NCI-H146 treated with DMSO at 0.1 percent for 48 hours (cell line): ENCODE measurements around the gene DIS3L2.
"Not testable (repeated sequence)": the region's sequence is repeated elsewhere in the genome, so short reads cannot be mapped to it uniquely, and the experiment has no call there.

Experiments
- DNase-seq: peaks from one replicate; lab custom pipeline; 2025; ENCODE audit not compliant: unreplicated experiment; lab: John Stamatoyannopoulos, UW

The DIS3L2 gene

DNA sequence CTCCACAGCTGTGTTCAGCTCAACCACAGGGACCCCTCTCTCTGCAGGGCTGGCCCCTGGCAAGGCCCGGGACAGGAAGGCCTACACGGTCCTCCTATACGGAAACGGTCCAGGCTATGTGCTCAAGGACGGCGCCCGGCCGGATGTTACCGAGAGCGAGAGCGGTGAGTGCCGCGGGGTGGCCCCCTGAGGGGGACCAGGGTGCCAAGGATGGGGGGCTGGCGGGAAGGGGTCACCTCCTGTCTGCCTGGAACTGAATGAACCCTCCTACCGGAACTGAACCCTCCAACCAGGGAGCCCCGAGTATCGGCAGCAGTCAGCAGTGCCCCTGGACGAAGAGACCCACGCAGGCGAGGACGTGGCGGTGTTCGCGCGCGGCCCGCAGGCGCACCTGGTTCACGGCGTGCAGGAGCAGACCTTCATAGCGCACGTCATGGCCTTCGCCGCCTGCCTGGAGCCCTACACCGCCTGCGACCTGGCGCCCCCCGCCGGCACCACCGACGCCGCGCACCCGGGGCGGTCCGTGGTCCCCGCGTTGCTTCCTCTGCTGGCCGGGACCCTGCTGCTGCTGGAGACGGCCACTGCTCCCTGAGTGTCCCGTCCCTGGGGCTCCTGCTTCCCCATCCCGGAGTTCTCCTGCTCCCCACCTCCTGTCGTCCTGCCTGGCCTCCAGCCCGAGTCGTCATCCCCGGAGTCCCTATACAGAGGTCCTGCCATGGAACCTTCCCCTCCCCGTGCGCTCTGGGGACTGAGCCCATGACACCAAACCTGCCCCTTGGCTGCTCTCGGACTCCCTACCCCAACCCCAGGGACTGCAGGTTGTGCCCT is 419.9 kb downstream of the DIS3L2 start:
- not testable (repeated sequence) for DNase-seq

DNA sequence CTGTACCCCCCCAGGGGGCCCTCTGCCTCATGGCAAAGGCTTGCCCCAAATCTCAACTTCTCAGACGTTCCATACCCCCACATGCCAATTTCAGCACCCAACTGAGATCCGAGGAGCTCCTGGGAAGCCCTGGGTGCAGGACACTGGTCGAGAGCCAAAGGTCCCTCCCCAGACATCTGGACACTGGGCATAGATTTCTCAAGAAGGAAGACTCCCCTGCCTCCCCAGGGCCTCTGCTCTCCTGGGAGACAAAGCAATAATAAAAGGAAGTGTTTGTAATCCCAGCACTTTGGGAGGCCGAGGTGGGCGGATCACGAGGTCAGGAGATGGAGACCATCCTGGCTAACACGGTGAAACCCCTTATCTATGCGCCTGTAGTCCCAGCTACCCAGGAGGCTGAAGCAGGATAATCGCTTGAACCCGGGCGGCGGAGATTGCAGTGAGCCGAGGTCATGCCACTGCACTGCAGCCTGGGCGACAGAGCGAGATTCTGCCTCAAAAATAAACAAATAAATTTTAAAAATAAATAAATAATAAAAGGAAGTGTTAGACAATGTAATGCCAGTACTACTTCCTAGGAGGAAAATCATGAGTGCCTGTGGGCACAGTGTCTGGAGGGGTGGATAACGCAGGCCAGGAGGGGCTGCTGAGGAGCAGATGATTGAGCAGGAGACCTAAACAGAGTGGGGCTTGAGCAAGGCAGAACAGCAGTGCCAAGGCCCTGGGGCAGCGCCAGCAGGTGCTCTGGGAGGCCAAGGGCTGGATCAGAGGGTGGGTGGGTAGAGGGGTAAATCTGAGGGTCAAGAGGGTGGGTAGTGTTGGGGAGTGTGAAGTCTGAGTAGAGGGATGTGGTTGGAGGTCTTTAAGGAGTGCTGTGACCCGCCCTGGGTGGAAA is 421.1 kb downstream of the DIS3L2 start:
- DNase-seq, result no peak

DNA sequence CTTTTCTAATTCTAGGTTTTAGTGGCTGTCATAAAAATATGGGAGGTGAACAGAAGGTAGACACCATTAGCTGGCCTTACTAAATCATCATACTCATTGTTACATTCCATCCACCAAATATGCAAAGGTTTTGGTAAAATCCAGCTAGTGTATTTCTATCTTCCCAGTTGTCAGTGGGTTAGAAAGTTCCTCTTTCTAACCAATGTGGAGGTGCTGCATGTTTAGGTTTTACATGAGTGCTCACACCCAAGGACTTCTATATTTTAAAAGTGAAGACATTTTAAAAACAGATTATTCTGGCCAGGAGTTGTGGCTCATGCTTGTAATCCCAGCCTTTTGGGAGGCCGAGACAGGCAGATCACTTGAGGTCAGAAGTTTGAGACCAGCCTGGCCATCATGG is 423.0 kb downstream of the DIS3L2 start:
- DNase-seq, result no peak

DNA sequence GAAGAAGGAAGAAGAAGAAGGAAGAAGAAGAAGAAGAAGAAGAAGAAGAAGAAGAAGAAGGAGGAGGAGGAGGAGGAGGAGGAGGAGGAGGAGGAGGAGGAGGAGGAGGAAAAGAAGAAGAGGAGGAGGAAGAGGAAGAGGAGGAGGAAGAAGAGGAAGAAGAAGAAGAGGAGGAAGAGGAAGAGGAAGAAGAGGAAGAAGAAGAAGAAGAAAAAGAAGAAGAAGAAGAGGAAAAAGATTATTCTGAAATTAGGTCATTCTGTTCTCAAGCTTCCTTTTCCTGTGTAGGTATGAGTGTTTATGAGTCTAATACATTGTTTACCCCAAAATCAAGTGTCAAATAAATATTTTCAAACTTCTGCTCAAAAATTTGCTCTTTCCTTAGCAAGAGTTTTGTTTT is 423.5 kb downstream of the DIS3L2 start:
- not testable (repeated sequence) for DNase-seq

DNA sequence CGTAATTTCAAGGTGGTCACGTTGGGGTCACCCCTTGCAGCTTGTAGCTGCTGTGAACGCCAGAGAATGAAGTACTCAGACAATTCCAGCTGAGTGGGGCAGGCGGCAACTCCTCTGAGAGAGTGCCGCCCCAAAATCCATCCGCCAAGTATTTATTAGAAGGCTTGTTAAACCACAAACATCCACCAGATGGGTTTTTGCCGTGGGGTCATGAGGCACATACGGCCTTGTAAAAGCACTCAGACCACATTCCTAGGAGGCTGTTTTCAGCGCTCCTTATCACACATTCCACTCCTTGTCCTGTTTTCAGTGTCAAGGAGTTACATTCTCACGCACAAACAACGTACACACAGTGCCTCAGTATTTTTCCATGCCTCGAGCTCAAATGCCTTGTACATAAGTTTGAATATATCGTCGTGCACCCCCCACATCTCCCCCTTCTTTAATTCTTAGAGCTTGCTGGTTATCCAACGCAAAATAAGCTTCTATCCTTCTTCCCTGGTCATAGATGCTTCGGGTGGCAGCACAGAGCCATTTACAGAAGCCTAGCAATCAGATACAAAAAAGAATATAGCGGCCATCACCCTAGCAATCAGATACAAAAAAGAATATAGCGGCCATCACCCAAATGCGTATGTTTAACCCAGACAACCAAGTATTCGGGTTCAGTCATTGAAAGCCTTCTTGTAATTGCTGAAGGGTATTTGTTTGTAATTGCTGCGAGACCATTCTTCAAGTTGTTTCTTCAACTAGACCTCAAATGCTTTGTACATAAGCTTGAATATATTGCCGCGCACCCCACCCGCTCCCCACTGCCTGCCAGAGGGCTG is 424.4 kb downstream of the DIS3L2 start:
- no peak for DNase-seq

DNA sequence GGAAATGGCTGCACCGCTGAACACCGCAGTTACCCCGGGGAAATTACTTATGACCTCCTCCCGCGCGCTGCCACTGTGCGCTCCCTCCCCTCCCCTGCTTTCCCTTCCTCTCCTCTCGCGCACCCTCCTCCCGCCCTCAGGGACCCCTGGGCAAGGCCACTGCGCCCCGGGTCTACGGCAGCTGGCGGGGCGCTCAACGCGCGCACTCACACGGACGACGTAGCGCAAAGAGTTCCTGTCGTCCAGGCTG is 424.9 kb downstream of the DIS3L2 start:
- no peak for DNase-seq
